Measurements from ENCODE around the gene ESM1. TPM values are rescaled to one million over a fixed set of nuclear protein-coding genes. Genes with fewer than 3 reads are reported as not detected.

ESM1 gene
- total and polyA plus RNA-seq, 8 donors, result 1.8 to 9.5 (median 5.4) TPM

- no peaks in the 10 kb centered on the region for H3K27me3 ChIP-seq
- DNase-seq (no peak), ATAC-seq (no peak)
- no peak for TF ChIP-seq CTCF (IDR thresholded peaks at IDR 0.05)
- no peak overlapping the region for H3K4me3 ChIP-seq
- H3K36me3 ChIP-seq, result no peaks in the 10 kb centered on the region
- H3K4me1 ChIP-seq, result no peaks in the 10 kb centered on the region
- intact Hi-C loops (cut with DNase I), result no loop called here
- H3K9me3 ChIP-seq, result no peaks in the 10 kb centered on the region
- no peak overlapping the region for H3K27ac ChIP-seq
Measured at GRCh38 chr5:54969856-54970828, 15.3 kb downstream of the ESM1 start.

DNA sequence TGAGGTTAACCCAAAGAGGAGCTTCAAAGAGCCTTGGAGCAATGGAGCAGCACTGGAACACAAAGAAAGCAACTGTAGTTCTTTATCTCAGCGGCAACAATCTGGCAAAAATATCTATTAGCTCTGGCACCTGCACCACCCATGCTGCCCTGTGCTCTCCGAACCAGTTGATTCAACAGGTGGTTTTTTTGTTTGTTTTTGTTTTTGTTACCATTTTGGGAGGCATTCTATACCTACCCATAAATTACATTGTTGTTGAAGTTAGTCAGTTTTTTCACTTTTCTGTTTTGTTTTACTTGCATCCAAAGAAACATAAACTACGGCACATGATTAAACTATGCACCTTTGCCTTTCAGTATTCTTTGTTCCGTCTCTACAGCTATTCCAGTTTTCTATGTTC lies 16.2 kb downstream of the ESM1 start:
- DNase-seq (no peak), ATAC-seq (no peak)
- Histone ChIP-seq H3K4me3 (no peak overlapping the region), H3K36me3 (no peaks in the 10 kb centered on the region), H3K27ac (no peak overlapping the region), H3K27me3 (no peaks in the 10 kb centered on the region), H3K9me3 (no peaks in the 10 kb centered on the region), H3K4me1 (no peaks in the 10 kb centered on the region)
- TF ChIP-seq CTCF (IDR thresholded peaks at IDR 0.05), result no peak
- intact Hi-C loops (cut with DNase I), result no loop called here

GRCh38 chr5:54965806-54966205 lies 19.6 kb downstream of the ESM1 start:
- no peaks in the 10 kb centered on the region for H3K36me3 ChIP-seq
- intact Hi-C loops (cut with DNase I), result no loop called here
- H3K27me3 ChIP-seq, result no peaks in the 10 kb centered on the region
- H3K4me1 ChIP-seq, result no peaks in the 10 kb centered on the region
- TF ChIP-seq CTCF (IDR thresholded peaks at IDR 0.05), result no peak
- no peak overlapping the region for H3K4me3 ChIP-seq
- no peaks in the 10 kb centered on the region for H3K9me3 ChIP-seq
- no peak for ATAC-seq
- H3K27ac ChIP-seq, result no peak overlapping the region
- no peak for DNase-seq

GRCh38 chr5:54964405-54964804 lies 21.0 kb downstream of the ESM1 start:
- Histone ChIP-seq H3K36me3 (no peaks in the 10 kb centered on the region), H3K27ac (no peak overlapping the region), H3K27me3 (no peaks in the 10 kb centered on the region), H3K4me3 (no peak overlapping the region), H3K4me1 (no peaks in the 10 kb centered on the region), H3K9me3 (no peaks in the 10 kb centered on the region)
- ATAC-seq, result no peak
- no peak for TF ChIP-seq CTCF (IDR thresholded peaks at IDR 0.05)
- intact Hi-C loops (cut with DNase I), result no loop called here
- DNase-seq, result no peak

DNA sequence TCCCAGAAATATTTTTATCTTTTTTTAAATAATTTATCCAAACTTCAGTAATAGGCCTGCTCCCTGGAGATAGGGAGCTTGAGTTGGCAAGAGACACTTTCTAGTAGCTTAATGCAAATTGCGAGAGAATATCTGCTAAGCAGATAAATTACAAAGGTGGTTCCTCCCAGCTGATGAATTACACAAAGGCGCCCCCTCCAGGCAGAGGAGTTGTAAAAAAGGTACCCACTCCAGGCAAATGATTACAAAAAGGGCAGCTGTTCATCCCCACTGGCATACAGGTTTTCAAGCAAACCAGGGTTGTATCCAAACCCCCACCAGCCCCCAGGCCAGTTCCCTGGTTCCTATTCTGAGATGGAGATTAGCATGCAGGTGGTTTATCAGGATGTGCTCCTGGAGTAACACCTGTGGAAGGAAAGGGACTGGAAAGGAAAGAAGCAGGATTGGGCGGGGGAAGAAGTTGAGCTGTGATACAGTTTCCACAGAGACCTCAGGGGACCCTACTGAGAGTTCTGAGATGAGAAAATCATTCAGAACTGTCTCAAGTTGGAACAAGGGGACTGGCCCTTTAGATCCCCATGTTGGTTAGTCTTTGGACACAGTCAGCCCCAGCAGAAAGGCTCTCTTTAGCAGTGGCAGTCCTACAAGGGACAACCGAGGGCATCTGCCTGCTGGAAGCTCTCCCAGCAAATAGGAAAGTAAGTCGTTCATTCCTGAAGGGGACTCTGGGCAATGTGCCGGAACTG lies 25.5 kb downstream of the ESM1 start:
- ATAC-seq, result no peak
- Histone ChIP-seq H3K36me3 (no peaks in the 10 kb centered on the region), H3K27me3 (no peaks in the 10 kb centered on the region), H3K9me3 (no peaks in the 10 kb centered on the region), H3K4me3 (no peak overlapping the region), H3K27ac (no peak overlapping the region), H3K4me1 (no peaks in the 10 kb centered on the region)
- no peak for DNase-seq
- TF ChIP-seq CTCF (IDR thresholded peaks at IDR 0.05), result no peak
- intact Hi-C loops (cut with DNase I), result no loop called here
